Uterus (tissue), 4 donors: ENCODE measurements around the gene PLD1. TPM values are rescaled to one million over a fixed set of nuclear protein-coding genes. Genes with fewer than 3 reads are reported as not detected.
"Not testable (repeated sequence)": the region's sequence is repeated elsewhere in the genome, so short reads cannot be mapped to it uniquely, and the experiment has no call there.

Experiments
- DNase-seq, 2 donors: peaks; one replicate each; pipeline ENCODE4 v3.0.0-alpha.2; 2019 to 2020
- H3K27ac ChIP-seq, 2 donors: fragments of 200-600 bp; sonication (generic); 1 replicate in 1 of 2; 2 replicates in 1 of 2; pipeline ENCODE4 v1.5.1; 2016 to 2018
- H3K27me3 ChIP-seq, 2 donors: fragments of 200-600 bp; sonication (generic); one replicate each; pipeline ENCODE4 v1.5.1; 2018 to 2019; ENCODE audit warnings: control low read depth in 1 of 2
- H3K36me3 ChIP-seq, 2 donors: fragments of 200-600 bp; sonication (generic); one replicate each; pipeline ENCODE4 v1.5.1; 2019; ENCODE audit warnings: control low read depth in 1 of 2
- H3K4me1 ChIP-seq, 2 donors: fragments of 200-600 bp; sonication (generic); one replicate each; pipeline ENCODE4 v1.5.1; 2018 to 2019; ENCODE audit warnings: control low read depth in 1 of 2
- H3K4me3 ChIP-seq, 2 donors: fragments of 200-600 bp; sonication (generic); 1 replicate in 1 of 2; 2 replicates in 1 of 2; pipeline ENCODE4 v1.5.1; 2018 to 2019; ENCODE audit warnings: mild to moderate bottlenecking in 1 of 2
- H3K9me3 ChIP-seq, 2 donors: fragments of 200-600 bp; sonication (generic); one replicate each; pipeline ENCODE4 v1.5.1; 2019; ENCODE audit warnings: control low read depth in 1 of 2
- POLR2A ChIP-seq, 2 donors: fragments of 450-650 bp; IDR thresholded peaks; one replicate each; pipeline ENCODE4 v1.6.1; 2016; ENCODE audit warnings: antibody characterized with exemption in 2 of 2, mild to moderate bottlenecking in 1 of 2, moderate library complexity in 1 of 2
- intact Hi-C: fragments of 100-400 bp; cut with DNase I; formaldehyde crosslinking; loops from one replicate; pipeline ENCODE4 v1.15.1; 2023; ENCODE audit warnings: low total_unique reads
- total RNA-seq, 4 donors: library from RNA; depleted of rRNA in 3 of 4; stranded (reverse); fragments of >200 nt in 3 of 4; gene quantifications; one replicate each; pipeline versions ENCODE4 v1.1.0 to v1.2.4, GENCODE V29; 2014 to 2023
- TF ChIP-seq, protein P1 (sequence below), 4 experiments: fragments of 200-600 bp in 2 of 4; fragments of 450-650 bp in 2 of 4; sonication (generic) in 2 of 4; IDR thresholded peaks; one replicate each; pipeline ENCODE4 v1.5.1; 2016 to 2019; ENCODE audit warnings: antibody characterized with exemption in 4 of 4, mild to moderate bottlenecking in 2 of 4, moderate library complexity in 1 of 4
- donor health status: DM: yes; HTN: yes; CAD: no.

The PLD1 gene
- total RNA-seq, 4 donors from 2014 or later = 15.6 to 94.8 (median 30.8) TPM

DNA sequence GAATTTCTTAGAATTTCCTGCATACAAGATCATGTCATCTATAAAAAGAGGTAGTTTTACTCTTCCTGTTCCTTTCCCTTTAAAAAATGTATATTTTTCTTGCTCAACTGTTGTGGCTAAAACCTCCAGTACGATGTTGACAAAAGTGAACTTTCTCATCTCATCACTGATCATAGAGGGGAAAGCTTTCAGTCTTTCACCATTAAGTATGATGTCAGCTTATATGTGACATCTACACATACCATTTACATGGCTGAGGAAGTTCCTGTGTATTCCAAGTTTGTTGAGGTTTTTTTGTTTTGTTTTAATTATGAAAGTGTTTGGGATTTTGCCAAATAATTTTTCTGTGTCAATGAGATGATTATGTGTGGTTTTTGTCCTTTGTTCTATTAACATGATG lies 173.6 kb downstream of the PLD1 start:
- intact Hi-C loops = no loop called here
- Histone ChIP-seq H3K27ac (no peak overlapping the region), H3K4me3 (no peak overlapping the region), H3K9me3 (no peaks in the 10 kb centered on the region), H3K4me1 (no peaks in the 10 kb centered on the region), H3K36me3 (no peaks in the 10 kb centered on the region), H3K27me3 (no peaks in the 10 kb centered on the region)
- DNase-seq = no peak
- TF ChIP-seq, protein P1, sequence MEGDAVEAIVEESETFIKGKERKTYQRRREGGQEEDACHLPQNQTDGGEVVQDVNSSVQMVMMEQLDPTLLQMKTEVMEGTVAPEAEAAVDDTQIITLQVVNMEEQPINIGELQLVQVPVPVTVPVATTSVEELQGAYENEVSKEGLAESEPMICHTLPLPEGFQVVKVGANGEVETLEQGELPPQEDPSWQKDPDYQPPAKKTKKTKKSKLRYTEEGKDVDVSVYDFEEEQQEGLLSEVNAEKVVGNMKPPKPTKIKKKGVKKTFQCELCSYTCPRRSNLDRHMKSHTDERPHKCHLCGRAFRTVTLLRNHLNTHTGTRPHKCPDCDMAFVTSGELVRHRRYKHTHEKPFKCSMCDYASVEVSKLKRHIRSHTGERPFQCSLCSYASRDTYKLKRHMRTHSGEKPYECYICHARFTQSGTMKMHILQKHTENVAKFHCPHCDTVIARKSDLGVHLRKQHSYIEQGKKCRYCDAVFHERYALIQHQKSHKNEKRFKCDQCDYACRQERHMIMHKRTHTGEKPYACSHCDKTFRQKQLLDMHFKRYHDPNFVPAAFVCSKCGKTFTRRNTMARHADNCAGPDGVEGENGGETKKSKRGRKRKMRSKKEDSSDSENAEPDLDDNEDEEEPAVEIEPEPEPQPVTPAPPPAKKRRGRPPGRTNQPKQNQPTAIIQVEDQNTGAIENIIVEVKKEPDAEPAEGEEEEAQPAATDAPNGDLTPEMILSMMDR (IDR thresholded peaks at IDR 0.05) = no peak
- no peak for TF ChIP-seq POLR2A (IDR thresholded peaks at IDR 0.05)

GRCh38 chr3:171632766-171633165 lies 177.5 kb downstream of the PLD1 start:
- H3K4me1 ChIP-seq = no peaks in the 10 kb centered on the region
- no peak for DNase-seq
- H3K27ac ChIP-seq = no peak overlapping the region
- H3K36me3 ChIP-seq = no peaks in the 10 kb centered on the region
- H3K27me3 ChIP-seq = no peaks in the 10 kb centered on the region
- no peak overlapping the region for H3K4me3 ChIP-seq
- no peaks in the 10 kb centered on the region for H3K9me3 ChIP-seq
- intact Hi-C loops = no loop called here
- TF ChIP-seq, protein P1 (IDR thresholded peaks at IDR 0.05) = no peak
- TF ChIP-seq POLR2A (IDR thresholded peaks at IDR 0.05) = no peak

GRCh38 chr3:171626799-171627198 lies 183.5 kb downstream of the PLD1 start:
- H3K4me3 ChIP-seq, H3K27ac ChIP-seq, H3K36me3 ChIP-seq, intact Hi-C loops, H3K9me3 ChIP-seq, DNase-seq, H3K4me1 ChIP-seq, H3K27me3 ChIP-seq: not testable (repeated sequence)

- TF ChIP-seq, protein P1 (IDR thresholded peaks at IDR 0.05) = no peak
- no peak for TF ChIP-seq POLR2A (IDR thresholded peaks at IDR 0.05)
- Histone ChIP-seq H3K9me3 (no peaks in the 10 kb centered on the region), H3K27ac (peak overlapping the region in 1 of 2 donors; percentile 33), H3K27me3 (no peaks in the 10 kb centered on the region), H3K36me3 (no peaks in the 10 kb centered on the region), H3K4me3 (no peak overlapping the region), H3K4me1 (no peaks in the 10 kb centered on the region)
- intact Hi-C loops = no loop called here
- no peak for DNase-seq
Observed at GRCh38 chr3:171622126-171622525, 188.2 kb downstream of the PLD1 start.

DNA sequence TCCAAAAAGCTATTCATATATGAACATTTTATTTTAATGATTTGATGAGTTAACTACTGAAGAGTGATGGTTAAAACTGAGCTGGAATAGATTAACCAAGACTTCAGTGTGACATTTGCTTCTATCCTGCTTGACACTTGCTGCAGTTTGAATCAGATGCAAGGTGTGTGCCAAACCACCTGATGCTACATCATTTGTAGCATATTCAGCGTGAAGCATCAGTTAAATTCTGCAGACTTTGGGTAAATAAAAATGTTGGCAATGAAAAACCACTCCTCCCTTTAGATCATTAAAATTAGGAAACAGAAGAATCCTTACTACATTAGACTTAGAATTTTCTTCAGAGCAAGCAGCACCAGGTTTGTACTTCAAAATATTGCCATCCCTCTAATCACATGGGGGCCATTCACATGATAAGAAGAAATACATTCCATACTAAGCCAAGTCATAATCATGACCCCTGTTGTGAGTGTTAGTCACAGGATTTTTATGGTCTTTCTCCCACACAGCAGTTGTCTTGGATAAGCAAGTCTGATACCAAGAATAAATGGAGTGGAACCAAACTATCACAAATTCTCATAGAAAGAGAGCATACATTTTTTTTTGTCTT lies 189.4 kb downstream of the PLD1 start:
- TF ChIP-seq POLR2A (IDR thresholded peaks at IDR 0.05) = no peak
- TF ChIP-seq, protein P1 (IDR thresholded peaks at IDR 0.05) = no peak
- H3K4me1 ChIP-seq = no peaks in the 10 kb centered on the region
- no peaks in the 10 kb centered on the region for H3K9me3 ChIP-seq
- intact Hi-C loops = no loop called here
- H3K27ac ChIP-seq = peak overlapping the region in 1 of 2 donors; percentile 39
- no peak for DNase-seq
- no peak overlapping the region for H3K4me3 ChIP-seq
- no peaks in the 10 kb centered on the region for H3K27me3 ChIP-seq
- no peaks in the 10 kb centered on the region for H3K36me3 ChIP-seq

- H3K36me3 ChIP-seq = no peaks in the 10 kb centered on the region
- no peak for DNase-seq
- intact Hi-C loops = no loop called here
- no peak for TF ChIP-seq POLR2A (IDR thresholded peaks at IDR 0.05)
- TF ChIP-seq, protein P1 (IDR thresholded peaks at IDR 0.05) = no peak
- H3K4me1 ChIP-seq = no peaks in the 10 kb centered on the region
- no peaks in the 10 kb centered on the region for H3K9me3 ChIP-seq
- H3K27me3 ChIP-seq = no peaks in the 10 kb centered on the region
- peak overlapping the region; percentile 26 to 42 for H3K27ac ChIP-seq
- no peak overlapping the region for H3K4me3 ChIP-seq
Observed at GRCh38 chr3:171616798-171617197, 193.5 kb downstream of the PLD1 start.
